ENCODE measurements around the gene WRAP53. TPM values are rescaled to one million over a fixed set of nuclear protein-coding genes. Genes with fewer than 3 reads are reported as not detected.
A peak's percentile ranks its signal among the peaks of the same experiment; 100 is the strongest.

Gene WRAP53
- polyA plus RNA-seq, 1 donor (not counting 4 experiments of a cell fraction or from before 2014, with no cell fraction given): 8.2 TPM

DNA sequence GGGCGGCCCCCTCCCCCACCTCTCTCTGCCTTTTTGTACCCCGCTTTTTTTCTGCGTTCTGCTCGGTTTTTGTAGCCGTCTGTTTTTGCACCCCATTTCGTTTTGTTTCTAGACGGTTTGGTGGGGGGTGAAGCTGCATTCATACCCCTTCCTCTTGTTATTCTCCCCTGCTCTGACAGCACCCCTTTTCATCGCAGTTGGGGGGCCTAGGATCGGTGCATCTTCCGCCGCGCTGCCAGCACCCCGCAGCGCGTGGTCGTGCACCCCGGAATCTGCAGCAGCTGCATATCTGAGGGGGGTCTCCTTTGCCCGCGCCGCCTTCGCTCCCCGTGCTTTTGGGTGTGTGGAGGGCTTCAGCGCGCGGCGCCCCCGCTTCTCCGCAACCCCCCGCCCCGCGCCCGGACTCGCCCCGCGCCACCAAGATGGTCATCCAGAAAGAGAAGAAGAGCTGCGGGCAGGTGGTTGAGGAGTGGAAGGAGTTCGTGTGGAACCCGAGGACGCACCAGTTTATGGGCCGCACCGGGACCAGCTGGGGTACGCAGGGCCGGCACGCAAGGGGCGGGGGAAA lies 37.1 kb upstream of the WRAP53 start:
- H3K9me3 ChIP-seq (ENCODE audit: control insufficient read depth, low read depth, low read length): no peaks in the 10 kb centered on the region
- TF ChIP-seq, protein P1, sequence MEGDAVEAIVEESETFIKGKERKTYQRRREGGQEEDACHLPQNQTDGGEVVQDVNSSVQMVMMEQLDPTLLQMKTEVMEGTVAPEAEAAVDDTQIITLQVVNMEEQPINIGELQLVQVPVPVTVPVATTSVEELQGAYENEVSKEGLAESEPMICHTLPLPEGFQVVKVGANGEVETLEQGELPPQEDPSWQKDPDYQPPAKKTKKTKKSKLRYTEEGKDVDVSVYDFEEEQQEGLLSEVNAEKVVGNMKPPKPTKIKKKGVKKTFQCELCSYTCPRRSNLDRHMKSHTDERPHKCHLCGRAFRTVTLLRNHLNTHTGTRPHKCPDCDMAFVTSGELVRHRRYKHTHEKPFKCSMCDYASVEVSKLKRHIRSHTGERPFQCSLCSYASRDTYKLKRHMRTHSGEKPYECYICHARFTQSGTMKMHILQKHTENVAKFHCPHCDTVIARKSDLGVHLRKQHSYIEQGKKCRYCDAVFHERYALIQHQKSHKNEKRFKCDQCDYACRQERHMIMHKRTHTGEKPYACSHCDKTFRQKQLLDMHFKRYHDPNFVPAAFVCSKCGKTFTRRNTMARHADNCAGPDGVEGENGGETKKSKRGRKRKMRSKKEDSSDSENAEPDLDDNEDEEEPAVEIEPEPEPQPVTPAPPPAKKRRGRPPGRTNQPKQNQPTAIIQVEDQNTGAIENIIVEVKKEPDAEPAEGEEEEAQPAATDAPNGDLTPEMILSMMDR (optimal IDR thresholded peaks at IDR 0.05 in 1 of 3, IDR thresholded peaks at IDR 0.05 in 1 of 3, conservative IDR thresholded peaks at IDR 0.05 in 1 of 3; ENCODE audit: extremely low read depth in 1 of 3, insufficient read depth in 2 of 3, low read length in 3 of 3): no peak
- TF ChIP-seq EZH2 (IDR thresholded peaks at IDR 0.05; ENCODE audit: low read length): peak; percentile 85
- DNase-seq (ENCODE audit: low read depth, low spot score): no peak
- peaks cover 45% of the 10 kb centered on the region for H3K27me3 ChIP-seq (ENCODE audit: control insufficient read depth, extremely low read depth, insufficient read depth, low read length)
- dilution Hi-C loops (cut with MboI; ENCODE audit: extremely low pct_ligation_motif_present, low sequenced_read_pairs): no loop called here
- H3K9me1 ChIP-seq (ENCODE audit: control insufficient read depth, extremely low read depth, insufficient read depth, low read length): no peaks in the 10 kb centered on the region
- peak overlapping the region; percentile 71 for H3K4me2 ChIP-seq (ENCODE audit: control insufficient read depth, extremely low read depth, insufficient read depth, low read depth, low read length)
- H3K36me3 ChIP-seq (ENCODE audit: control insufficient read depth in 2 of 2, extremely low read depth in 1 of 2, insufficient read depth in 2 of 2, low read length in 2 of 2): no peaks in the 10 kb centered on the region
- FAIRE-seq: no peak
- H3K27ac ChIP-seq (ENCODE audit: control insufficient read depth, insufficient read depth, low read length): no peak overlapping the region
- H2AFZ ChIP-seq (ENCODE audit: control insufficient read depth, low read length): no peak overlapping the region
- peak overlapping the region in 2 of 3 experiments; percentile 20 to 40 for H3K4me3 ChIP-seq (ENCODE audit: control insufficient read depth in 2 of 3, extremely low read depth in 1 of 3, insufficient read depth in 2 of 3, low read depth in 1 of 3, low read length in 3 of 3)
- H3K79me2 ChIP-seq (ENCODE audit: control insufficient read depth, insufficient read depth, low read length): no peaks in the 10 kb centered on the region
- no peaks in the 10 kb centered on the region for H4K20me1 ChIP-seq (ENCODE audit: control insufficient read depth, extremely low read depth, insufficient read depth, low read length)
- H3K9ac ChIP-seq (ENCODE audit: control insufficient read depth, extremely low read depth, insufficient read depth, low read length): no peak overlapping the region
- peaks cover 4% of the 10 kb centered on the region for H3K4me1 ChIP-seq (ENCODE audit: control insufficient read depth, extremely low read depth, insufficient read depth, low read length)

DNA sequence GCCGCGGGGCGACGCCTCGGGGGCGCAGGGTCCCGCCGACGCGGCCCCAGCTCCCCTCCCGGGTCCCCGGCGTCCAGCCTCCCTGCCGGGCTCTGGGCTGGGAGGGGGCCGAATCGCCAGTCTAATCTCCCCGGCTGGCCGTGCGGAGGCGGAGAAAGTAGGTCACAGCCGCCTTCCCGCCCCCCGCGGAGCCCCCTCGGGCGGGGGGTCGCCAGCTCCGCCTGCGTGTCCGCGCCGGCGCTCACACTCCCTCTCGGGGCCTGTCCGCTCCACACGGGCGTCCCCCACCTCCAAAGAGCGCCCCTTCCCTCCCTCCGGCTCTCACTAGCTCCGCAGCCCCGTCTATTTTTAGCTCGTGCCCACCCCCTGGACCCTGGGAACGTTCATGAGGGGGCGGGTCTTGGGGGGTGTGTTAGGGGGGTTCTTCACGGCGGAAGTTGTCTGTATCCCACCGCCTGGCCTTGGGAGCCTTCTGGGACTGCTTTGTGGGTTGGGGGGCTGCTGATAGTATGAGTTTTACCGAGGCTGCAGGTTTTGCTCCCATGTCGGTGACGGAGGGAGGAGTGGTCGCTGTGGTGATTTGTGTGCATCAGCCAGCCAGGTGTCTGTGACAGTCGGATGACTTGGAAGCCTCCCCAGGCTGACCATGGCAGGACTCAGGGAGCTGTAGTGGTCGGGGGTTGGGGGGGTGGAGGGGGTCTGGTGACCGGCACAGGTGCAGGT lies 36.5 kb upstream of the WRAP53 start:
- Histone ChIP-seq H3K9ac (ENCODE audit: control insufficient read depth, extremely low read depth, insufficient read depth, low read length) (no peak overlapping the region), H3K9me3 (ENCODE audit: control insufficient read depth, low read depth, low read length) (no peaks in the 10 kb centered on the region), H3K27ac (ENCODE audit: control insufficient read depth, insufficient read depth, low read length) (no peak overlapping the region), H3K9me1 (ENCODE audit: control insufficient read depth, extremely low read depth, insufficient read depth, low read length) (no peaks in the 10 kb centered on the region), H2AFZ (ENCODE audit: control insufficient read depth, low read length) (no peak overlapping the region), H3K4me2 (ENCODE audit: control insufficient read depth, extremely low read depth, insufficient read depth, low read depth, low read length) (no peak overlapping the region), H3K27me3 (ENCODE audit: control insufficient read depth, extremely low read depth, insufficient read depth, low read length) (peaks cover 45% of the 10 kb centered on the region), H3K4me3 (ENCODE audit: control insufficient read depth in 2 of 3, extremely low read depth in 1 of 3, insufficient read depth in 2 of 3, low read depth in 1 of 3, low read length in 3 of 3) (no peak overlapping the region), H3K36me3 (ENCODE audit: control insufficient read depth in 2 of 2, extremely low read depth in 1 of 2, insufficient read depth in 2 of 2, low read length in 2 of 2) (no peaks in the 10 kb centered on the region), H3K79me2 (ENCODE audit: control insufficient read depth, insufficient read depth, low read length) (no peaks in the 10 kb centered on the region), H4K20me1 (ENCODE audit: control insufficient read depth, extremely low read depth, insufficient read depth, low read length) (no peaks in the 10 kb centered on the region), H3K4me1 (ENCODE audit: control insufficient read depth, extremely low read depth, insufficient read depth, low read length) (peaks cover 4% of the 10 kb centered on the region)
- DNase-seq (ENCODE audit: low read depth, low spot score) (no peak), FAIRE-seq (no peak)
- TF ChIP-seq, protein P1 (optimal IDR thresholded peaks at IDR 0.05 in 1 of 3, IDR thresholded peaks at IDR 0.05 in 1 of 3, conservative IDR thresholded peaks at IDR 0.05 in 1 of 3; ENCODE audit: extremely low read depth in 1 of 3, insufficient read depth in 2 of 3, low read length in 3 of 3): no peak
- no peak for TF ChIP-seq EZH2 (IDR thresholded peaks at IDR 0.05; ENCODE audit: low read length)
- dilution Hi-C loops (cut with MboI; ENCODE audit: extremely low pct_ligation_motif_present, low sequenced_read_pairs): no loop called here
